DMS153 (cell line): ENCODE data around the gene SFTA2.

Experiments used
- DNase-seq: peaks from one replicate; lab custom pipeline; 2025; lab: John Stamatoyannopoulos, UW

SFTA2 gene

DNA sequence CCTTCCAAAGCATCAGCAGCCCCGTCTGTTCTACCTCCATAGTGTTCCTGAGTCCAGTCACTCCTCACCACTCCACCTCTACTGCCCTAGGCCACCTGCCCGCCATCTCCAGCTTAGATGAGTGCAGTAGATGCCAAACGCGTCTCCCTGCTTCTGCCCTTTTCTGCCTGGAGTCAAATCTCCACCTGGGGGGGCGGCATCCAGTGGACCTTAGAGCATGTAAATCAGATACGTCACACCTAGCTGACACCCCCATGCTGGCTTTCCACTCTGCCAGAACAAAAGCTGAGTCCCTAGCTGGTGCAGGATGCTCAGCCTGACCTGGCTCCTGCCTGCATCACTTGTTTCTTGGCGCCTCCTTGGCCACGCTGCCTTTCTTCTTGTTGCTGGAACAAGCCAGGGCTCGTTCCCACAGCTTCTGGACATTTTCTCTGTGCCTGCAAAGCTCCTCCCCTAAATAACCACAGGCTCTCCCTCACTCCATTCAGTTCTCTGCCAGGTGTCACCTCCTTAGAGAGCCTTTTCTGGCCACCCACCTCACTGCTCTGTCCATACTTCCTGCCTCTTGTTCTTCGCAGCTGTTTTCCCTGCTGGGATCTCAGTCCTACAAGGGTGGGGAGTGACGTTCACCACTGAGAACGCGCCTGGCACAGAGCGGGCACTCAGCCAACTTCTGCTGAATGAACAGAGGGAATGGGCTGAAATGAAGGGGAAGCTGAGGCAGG lies 41.9 kb downstream of the SFTA2 start:
- DNase-seq: peak; percentile 56

DNA sequence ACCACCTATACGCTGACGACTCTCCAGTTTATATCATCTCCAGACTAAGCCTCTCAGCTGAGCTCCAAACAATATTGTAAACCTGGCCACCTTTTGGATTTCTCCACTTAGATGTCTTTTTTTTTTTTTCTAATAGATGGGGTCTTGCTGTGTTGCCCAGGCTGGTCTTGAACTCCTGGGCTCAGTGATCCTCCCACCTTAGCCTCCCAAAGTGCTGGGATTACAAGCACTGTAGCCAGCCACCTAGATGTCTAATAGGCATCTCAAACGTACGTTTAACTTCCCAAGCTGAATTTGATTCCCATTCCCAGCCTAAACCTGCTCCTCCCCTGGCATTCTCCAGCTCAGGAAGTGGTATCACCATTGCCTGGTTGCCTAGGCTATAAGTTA lies 42.5 kb downstream of the SFTA2 start:
- no peak for DNase-seq

DNA sequence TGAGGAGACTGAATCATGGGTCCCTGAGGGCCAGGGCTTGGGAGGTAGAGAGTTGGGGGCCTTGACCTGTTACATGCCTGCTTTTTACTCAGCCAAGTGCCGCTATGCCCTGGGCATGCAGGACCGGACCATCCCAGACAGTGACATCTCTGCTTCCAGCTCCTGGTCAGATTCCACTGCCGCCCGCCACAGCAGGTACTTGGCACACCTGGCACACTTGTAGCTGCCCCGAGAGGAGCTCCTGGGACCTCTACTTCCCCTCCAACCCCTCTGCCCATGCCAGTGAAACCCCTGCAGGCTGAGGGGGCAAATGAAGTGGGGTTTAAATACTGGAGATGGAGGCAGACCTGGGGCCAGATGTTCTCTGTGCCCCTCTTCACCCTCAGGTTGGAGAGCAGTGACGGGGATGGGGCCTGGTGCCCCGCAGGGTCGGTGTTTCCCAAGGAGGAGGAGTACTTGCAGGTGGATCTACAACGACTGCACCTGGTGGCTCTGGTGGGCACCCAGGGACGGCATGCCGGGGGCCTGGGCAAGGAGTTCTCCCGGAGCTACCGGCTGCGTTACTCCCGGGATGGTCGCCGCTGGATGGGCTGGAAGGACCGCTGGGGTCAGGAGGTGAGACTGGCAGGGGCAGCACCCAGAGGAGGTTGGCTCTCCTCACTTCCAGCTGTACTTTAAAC lies 43.0 kb downstream of the SFTA2 start:
- DNase-seq: no peak

DNA sequence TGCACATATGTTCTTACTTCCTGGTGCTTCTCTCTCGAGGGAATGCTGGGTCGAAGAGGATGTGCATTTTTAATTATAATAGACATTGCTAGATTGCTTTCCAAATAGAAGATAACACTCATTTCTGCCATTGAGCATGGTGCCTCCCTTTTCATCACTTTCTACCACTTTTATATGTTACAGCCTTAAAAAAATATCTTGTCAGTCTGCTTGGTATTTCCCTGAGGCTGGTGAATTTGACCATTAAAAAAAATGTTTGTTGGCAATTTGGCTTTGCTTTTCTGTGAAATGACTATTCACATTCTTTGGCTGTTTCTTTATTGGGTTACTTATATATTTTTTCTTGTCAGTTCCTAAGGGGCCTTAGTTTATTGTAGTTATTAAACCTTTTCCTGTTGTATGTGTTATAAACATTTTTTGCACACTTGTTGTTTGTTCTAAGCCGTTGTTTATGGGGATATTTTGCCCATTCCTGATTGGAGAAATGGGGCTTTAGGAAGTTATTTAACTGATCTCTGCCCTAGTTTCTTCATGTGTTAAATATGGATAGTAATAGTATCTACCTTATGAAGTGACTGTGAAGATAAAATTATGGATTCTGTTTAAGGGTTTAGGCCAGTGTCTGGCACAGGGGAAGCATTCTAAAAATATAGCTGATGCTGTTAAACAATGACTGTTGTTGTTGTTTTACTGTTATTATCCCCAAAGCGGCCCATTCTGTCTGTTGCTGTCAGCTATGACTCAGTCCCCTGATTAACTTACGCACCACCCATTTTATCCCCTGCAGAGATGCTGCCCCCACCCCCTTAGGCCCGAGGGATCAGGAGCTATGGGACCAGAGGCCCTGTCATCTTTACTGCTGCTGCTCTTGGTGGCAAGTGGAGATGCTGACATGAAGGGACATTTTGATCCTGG lies 43.8 kb downstream of the SFTA2 start:
- DNase-seq: no peak

DNA sequence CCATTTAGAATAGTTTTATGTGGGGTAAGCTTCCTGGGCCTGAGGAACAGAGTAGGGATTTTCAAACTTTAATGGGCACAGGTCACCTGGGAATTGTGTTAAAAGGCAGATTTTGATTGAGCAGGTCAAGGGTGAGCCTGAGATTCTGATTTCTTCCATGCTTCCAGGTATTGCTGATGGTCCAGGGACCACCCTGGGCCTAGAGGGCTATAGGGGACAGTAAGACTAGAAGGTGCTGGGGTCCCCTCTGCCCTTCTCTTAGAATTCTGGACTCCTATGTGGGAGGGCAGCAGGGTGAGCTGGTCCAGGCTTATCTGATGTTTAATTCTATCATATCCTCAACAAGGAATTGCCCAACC lies 45.1 kb downstream of the SFTA2 start:
- DNase-seq: no peak

DNA sequence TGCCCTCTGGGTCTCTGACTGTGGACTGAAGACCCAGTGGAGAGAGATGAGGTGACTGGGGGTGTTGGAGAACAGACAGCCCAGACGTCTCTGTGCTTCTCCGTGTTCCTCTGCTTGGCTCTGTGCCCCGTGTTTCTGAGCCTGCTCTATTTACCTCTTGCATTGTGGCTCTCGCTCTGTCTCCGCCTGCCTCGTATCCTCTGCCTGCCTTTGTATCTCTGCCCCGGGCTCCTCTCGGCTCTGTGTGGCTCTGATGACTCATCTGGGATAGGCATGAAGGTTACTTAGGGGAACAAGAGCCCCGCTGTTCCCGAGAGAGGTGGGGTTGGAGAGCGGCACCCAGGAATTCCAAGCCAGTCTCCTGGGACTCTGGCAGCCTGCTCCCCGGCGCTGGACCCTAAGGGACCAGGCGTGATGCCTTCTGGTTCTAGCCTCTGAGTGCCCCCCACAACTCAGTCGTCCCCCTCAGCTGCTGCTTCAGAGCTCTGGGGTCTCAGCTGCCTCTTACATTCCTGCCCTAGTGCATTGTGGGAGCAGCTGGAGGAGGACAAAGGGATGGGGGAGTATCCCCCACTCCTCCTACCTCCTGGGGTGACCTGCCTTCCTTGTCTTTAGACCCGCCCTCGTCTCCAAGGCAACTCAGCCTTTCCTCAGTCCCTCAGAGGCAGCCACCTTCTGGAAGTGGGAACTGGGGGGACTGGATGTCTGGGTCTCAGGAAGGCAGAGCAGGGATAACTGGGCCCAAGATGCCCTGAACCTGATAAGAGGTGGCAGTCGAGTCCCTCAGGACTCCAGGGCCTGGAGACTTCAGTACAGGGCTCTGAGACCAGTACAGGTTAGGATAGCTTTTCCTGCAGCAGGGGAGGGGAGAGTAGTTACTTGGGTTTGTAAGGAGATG lies 45.7 kb downstream of the SFTA2 start:
- DNase-seq: peak; percentile 61

DNA sequence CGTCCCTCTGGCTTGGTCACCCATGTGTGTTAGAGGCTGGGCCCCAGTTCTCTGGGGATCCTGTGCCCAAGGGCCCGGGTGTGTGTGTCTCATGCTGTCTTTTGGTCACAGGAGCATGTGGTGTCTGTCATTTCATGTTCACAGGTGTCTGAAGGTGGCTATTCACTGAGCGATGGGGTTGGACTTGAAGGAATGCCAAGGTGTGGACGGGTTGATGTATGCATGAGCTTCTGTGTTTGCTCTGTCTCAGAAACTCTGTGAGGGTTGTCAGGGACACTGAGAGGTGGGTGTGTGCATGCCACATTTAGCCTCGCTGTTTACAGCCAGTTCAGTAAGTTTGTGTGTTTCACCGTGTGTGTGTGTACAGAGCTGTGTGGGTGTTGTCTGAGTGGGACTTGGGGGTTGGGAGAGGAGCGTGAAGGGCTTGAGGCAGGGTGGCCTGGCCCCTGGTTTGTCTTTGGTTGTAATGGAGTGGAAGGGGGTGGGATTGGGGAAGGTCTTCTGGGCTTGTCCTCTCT lies 46.4 kb downstream of the SFTA2 start:
- DNase-seq: peak; percentile 29

DNA sequence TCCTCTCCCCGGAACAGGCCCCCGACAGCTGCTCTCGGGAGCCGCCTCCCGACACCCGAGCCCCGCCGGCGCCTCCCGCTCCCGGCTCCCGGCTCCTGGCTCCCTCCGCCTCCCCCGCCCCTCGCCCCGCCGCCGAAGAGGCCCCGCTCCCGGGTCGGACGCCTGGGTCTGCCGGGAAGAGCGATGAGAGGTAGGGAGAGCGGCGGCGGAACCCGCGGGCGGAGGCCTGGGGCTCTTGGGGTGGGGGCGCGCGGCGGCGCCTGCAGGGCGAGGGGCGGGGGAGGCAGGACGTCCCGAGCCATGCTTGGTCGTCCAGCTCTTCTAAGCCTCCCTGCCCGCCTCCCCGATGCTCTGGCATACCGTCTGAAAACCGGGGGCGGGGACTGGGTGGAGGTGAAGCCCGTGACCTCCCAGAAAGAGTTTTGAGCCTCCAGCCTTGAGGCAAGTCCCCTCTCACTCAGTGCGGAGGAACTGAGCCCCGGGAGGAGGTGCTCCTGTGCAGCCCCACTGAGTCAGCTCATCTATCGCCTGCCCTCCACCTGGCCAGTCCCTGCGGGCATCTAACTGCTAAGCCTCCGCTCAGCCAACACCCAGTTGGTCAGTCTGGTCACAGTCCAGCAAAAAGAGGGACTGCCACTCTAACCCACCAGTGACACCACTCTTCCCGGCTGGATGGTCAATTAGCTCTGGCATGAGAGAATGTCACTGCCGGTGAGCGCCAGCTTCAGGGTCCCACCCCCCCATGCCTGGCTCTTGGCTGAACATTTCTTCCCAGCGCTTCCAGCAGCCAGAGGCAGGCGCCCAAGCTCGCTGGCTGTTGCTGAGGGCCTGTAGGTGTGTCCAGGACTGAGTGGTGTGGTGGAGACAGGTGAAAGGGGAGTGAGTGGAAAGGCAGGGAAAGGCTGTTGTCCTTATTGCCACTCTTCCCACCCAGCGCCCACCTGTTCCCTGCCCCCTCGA lies 47.2 kb downstream of the SFTA2 start:
- DNase-seq: no peak

DNA sequence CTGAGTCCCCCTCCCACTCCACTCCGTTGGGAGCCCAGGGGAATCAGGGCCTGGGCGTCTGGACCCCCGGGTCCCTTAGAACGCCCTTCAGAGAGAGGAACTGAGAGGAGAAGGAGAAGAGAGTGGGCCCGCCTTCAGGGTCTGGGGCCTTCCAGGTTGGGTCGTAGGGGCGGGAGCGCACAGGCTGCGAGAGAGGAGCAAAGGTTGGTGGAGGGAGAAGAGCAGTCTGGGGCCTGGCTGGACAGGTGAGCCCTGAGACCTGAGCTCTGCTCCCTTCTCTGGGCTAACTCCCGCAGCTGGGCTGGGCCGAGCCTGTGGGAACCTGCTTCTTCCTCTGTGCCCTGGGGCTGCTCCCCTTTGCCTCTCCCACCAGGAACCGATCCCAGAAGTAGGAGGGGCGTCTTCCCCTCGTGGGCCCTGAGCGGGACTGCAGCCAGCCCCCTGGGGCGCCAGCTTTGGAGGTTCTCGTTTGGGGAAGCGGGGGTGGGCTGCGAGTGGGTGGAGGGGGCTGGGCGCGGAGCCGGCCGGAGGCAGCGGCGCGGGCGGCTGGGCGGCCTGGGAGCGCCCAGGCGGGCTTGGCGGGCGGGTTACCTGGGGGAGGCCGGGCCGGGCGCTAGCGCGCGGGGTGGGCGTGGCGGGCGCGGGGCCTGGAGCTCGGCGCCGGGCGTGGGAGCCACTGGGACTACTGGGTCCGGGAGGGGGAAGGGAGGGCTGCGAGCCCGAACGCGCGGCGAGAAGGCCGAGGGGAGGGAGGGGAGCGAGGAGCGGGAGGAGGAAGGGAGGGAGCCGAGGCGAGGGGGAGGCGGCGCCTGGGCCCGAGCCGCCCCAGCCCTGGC lies 48.1 kb downstream of the SFTA2 start, which contains the start of gene DDR1:
TSS of gene DDR1 (plus strand) at position 835 of the 836 bp plus-strand sequence. CDS start 4,211 bp downstream, outside the sequence.
- DNase-seq: peak; percentile 32

DNA sequence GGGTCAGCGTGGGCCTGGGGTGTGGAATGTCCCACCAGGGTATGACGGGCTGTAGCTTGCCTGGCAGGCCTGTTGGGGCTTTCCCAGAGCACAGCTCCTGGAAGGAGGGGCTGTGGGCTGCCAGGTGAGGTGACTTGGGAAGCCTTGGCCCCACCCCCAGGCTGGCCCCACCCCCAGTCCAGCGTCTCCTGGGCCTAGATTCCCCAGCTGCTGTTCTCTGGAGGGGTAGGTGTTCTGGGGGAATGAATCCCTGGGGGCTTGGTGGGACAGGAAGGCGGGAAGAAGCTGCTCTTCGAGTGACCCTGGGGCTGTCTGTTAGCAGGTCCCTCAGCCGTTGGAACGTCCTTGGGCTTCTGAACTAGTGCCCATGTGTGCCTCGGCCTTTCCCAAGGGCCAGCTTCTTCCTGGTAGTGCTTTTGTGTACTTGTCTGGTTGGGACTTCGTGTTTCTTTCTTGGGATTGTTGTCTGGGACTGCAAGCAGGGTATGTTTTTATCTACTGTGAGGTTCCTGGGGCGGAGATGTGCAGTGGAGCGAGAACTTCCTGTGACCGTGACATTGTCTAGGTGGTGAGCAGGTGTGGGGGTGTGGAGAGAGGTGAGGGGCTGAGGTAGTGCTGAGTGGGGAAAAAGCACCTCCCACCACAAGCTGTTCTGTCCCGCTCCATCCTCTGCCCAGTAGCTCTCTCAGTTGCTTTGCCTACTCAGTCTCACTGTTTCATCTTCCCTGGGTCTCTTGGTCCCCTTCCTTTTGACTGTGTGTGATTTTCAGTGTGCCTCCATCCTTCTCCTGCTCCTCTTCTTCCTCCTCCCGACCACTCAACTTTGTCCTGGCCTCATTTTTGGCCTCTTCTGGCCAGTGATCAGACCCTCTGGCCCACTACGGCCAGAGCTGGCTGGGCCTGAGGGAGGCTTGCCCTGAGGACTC lies 48.9 kb downstream of the SFTA2 start:
- DNase-seq: peak; percentile 30

DNA sequence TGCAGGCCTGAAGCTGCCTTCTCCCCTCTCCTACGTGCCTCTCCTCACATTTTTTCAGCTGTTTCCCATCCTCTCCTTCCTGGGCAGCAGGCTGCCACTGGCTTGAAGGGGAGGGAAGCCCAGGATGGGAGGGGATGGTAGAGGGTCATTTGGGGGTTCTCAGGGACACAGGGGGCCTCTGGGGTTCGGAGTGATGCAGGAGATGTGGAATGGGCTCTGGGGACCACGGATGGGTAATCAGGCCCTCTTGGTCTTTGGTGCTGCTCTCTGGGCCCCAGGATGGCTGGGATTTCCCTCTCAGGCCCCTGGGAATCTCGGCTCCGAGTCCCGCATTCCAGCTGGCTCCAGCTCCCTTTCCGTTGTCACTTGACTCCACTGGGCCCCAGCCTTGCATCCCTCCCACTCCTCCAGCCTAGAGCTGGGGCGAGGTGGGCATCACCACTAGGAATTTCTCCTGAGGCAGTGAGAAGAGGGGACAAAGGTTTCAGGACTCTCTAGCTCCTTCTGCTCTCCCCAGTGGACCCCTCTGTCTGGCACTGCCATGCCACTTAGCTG lies 49.7 kb downstream of the SFTA2 start:
- DNase-seq: no peak

DNA sequence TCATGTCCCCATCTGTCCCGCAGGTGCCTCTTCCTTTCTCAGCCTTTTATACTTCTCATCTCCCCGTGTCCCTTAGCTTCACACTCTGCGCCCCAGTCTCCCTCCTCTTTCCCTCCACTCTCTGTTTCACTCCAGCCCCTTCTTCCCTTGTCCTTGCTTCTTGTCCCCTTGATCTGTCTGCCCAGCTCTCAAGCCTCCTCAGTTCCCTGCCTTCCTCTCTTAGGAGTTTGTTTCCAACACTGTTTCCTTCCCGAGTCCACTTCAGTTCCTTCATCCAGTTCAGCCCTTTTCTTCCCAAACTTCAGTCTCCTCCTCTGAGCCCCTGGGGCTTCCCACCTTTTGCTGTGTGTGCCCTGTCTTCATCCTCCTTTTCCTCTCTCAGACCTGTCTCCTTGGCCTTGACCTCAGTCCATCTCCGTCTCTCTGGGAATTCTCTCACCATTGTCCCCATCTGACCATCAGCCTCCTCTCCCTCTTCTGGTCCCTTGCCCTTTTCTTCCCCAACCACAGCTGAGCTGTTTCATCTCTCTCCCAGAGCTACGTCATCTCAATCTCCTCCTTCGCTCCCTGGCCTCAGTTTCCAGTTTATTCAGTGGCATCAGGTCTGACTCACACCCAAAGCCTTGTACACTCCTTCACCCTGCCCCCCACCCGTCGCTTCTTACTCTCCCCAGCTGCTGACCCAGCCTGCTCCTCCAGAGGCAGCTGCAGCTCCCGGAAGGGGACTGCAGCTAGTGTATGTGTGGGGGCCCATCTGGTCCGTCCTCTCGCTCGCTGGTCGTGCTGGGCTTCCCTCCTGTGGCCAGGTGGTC lies 50.4 kb downstream of the SFTA2 start:
- no peak for DNase-seq
